HUDEP-2 (cell line): ENCODE results near the gene CCDC154.
A peak's percentile ranks its signal among the peaks of the same experiment; 100 is the strongest.
"Not testable (repeated sequence)": the region's sequence is repeated elsewhere in the genome, so short reads cannot be mapped to it uniquely, and the experiment has no call there.

Source experiments
- DNase-seq, 76 experiments: peaks; one replicate each; lab custom pipeline; 2025; ENCODE audit not compliant: unreplicated experiment in 76 of 76; lab: John Stamatoyannopoulos, UW

The CCDC154 gene

DNA sequence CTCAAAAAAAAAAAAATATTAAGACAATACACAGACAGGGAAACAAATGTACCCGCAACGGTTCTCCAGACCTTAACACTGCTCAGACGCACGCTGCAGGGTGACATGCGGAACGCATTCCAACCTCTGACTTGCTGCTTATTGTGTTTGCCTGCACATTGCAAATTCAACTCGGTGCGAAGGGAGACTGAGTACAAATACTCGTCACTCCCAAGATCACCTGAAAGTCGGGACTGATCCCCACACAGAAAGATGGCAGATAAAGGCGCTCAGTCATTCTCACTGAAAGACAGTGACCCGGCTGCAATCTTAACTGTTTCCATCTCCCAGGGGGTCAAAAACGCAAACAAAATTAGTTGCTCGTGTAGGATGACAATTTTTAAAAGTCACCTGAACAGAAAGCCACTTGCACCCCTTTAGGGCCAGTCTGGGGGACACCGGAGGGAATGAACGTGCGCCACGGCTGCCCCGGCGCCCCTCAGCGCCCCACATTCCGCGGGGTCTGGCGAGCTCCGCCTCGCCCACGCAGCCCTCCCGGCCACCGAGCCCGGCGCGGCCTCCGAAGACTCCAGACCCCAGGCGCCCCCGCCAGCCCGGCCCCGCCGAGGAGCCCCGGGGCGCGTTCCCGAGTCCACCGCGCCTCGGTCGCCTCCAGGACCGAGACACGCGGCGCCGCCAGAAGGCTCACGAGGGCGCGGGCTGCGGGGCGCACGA is 29.9 kb upstream of the CCDC154 start:
- DNase-seq, result peak in 1 of 76 experiments; percentile 10

DNA sequence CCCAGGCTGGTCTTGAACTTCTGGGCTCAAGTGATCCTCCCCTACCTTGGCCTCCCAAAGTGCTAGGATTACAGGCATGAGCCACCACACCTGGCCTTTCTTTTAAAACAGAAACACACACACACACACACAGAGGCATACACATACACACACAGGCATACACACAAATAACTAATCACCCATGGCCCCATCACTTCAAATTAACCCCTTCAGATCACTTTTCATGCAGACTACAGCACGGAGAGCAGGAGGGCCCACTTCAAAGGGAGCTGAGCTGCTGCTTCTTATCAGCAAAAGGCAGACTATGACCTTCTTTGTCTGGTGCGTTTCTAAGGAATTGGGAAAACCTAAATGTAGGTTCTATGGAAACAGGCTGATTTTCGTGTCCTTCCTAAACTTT is 28.6 kb upstream of the CCDC154 start:
- peak in 10 of 76 experiments; percentile 14 to 39 (median 18) for DNase-seq

DNA sequence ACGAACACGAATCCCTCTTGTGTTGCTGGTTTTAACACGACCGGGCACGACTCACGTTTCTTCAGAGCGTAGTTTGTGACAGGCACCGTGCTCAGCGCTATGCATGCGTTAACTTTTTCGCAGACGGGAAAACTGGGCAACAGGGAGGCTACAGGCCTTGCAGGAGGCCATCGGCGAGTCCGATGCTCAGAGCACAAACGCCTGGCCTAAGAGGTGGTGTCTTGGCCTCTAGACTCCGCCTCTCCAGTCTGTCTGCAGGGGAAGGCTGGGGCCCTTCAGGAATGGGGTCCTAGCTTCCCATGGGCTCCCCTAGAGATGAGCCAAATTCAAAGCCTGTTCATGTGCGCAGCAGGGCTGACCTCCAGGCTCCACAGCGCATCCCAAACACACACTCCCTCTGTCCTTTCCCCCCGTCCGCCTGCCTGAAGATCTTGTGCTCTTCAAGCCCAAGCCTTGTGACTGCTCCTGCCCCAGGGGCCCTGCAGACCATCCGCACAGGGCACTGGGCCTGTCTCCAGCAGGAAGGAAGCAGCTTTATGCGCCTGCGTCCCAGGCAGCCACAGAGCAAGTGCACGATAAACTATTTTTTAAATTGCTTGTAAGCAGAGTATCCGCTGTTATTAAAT is 27.3 kb upstream of the CCDC154 start:
- no peak for DNase-seq

DNA sequence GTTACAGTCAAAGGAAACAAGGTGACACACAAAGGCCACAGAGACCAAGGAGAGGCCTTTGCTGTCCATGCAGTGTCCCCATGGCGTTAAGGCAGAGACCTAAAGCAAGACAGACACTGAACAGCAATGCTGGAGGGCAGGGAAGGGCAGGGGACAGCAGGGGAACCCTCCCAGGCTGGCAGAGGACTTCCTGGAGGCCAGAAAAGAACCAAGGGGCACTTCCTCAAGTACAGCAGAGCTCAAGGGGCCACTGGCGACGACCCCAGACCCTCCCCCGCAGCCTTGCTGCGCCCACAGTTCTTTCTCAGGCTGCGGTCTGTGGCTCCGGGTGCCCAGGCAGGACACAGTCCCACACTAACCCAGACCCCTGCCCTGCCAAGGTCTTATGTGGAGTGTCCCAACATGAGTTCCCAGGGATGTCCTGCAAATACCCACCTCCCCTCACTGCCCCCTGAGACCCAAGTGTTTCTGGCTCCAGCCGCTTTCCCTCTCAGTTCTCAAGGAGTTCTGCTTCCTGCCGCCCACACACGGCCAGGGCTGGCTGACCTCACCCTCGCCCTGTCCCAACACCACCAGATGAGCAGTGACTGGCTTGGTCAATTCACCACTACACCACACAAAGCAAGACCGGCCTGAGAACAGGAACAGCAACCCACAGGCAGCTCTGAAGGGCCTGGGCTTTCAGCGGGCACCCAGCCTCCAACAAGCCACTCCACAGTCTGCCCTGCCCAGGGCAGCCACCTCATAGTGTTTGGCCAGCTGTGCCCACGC is 26.3 kb upstream of the CCDC154 start:
- peak in 6 of 76 experiments; percentile 4 to 37 (median 24) for DNase-seq

DNA sequence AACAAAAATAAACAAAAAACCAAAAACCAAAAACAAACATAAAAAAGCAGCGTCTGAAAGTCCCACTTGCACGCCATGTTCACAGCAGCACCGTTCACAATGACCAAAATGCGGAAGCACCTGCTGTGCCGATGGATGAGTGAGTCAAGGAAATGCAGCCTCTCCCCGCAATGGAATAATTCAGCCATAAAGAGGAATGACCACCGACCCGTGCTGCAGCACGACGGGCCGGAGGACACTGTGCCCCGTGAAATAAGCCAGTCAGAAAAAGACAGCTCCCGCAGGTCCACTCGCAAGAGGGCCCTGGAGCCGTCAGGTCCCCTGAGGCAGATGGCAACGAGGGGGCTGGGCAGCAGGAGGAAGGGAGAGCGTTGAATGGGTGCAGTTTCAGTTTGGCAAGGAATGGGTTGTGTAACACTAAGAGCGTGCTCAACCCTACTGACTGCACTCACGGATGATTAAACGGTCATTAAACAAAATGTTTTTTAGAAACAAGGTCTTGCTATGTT is 25.4 kb upstream of the CCDC154 start:
- DNase-seq, result no peak

DNA sequence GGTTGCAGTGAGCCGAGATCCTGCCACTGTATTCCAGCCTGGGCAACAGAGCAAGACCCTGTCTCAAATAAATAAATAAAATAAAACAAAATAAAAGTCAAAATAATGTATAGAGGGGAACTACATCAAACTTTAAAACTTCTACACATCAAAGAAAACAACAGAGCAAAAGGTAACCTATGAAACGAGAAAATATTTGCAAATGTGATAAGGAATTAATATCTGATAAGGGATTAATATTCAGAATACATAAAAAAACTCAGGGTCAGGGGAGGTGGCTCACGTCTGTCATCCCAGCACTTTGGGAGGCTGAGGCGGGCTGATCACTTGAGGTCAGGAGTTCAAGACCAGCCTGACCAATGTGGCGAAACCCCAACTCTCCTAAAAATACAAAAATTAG is 24.8 kb upstream of the CCDC154 start:
- DNase-seq, result not testable (repeated sequence)

DNA sequence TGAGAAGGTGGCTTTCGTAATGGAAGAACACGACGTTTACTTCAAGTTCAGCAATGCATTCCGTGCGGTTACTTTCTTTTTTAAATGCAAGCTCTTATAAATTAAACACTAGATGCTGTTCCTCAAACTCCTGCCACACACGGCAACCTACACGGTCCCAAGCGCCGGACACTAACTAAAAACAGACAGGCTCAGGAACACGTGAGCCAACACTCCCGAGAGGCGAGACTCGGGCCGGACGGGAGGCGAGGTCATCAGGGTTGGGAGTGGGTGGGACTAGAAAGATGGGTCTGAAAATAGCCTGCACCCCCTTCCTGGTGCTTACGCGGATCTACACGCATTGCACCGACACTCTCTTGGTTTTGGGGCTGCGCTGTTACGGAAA is 24.1 kb upstream of the CCDC154 start:
- no peak for DNase-seq

DNA sequence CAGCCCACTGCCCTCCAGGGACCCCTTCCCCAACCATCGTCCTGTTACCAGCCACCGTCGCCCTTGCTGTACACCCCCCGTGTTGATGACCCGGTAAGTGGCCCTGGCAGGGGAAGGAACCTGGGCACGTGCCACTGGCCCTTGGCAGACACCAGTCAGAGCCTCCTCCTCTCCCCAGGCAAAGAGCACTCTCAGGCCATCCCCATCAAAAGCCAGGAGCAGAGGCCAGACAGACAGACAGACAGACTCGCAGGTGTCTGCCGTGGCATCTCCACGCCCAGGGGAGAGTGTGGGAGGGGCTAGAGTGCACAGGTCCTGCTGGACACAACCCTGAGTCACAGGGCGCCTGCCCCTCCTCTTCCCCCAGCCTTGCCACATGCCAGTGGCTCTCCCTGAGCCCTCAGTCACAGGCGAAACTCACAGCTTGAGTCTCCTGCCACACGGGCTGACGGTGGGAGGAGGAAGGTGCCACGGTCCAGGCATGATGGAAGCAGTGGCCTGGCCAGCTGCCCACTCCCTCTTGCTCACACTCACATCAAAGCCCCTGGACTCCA is 22.7 kb upstream of the CCDC154 start:
- DNase-seq, result peak in 1 of 76 experiments; percentile 14

DNA sequence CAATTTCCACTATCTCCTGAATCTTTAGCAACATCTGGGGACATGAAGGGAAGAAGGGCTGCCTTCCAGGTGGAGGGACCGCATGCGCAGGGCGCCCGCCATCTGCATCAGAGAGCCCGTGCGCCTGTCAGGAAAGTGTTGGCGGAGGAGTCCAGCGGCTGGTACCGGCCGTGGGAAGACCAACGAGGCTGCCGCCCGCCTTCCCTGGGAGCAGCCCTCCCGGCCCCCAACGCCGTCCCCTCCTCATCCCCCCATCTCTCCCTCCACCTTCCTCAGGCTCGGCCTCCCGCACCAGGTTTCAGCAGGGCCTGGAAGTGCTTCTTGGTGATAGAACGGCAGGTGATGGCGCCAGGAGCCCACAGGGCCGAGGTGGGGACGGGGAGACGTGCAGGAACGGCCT is 21.7 kb upstream of the CCDC154 start:
- no peak for DNase-seq

DNA sequence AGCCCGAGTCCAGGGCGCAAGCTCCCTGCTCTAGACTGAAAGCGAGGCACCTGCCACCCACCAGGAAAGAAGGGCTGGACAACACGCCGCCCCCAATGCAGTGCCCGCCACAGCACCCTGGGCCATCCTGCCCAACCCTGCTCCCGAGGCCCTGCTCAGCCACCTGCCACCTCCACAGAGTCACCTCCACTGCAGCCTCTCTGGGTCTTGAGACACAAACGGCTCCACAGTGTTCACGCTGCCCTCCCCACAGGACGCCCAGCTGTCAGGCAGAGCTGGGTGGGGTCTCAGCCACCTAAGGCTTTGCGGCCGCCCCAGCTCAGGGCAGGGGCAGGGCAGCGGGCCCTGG is 21.2 kb upstream of the CCDC154 start:
- no peak for DNase-seq

DNA sequence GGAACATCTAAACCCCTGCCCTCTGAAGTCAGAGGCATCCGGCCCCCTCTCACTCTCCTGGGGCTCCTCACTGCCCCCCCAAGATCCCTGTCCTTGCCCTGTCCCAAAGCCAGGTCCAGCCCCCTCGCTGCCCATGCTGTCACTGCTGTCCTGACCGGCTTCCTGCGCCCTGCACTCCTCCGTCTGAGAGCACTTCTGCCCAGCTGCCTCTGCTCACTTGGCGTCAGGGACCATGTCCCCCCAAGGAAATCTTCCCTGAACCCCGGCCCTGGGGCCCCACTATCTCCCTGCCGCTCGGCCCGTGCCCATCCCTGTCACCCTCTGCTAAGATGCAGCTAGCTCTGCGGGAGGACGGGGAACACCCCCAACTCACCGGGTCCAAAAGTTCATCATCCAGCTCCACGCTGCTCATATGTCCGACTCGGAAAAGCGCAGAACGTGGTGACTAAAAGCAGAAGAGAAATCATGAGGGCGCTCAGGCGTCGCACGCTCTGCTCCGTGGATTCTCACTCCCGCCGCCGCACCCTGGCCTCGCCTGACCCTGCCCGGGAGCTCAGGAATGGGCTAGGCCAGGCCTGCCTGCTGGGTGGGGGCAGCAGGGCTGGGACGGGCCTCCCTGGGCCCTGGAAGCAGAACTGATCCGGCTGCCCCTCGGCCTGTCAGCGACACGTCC is 20.7 kb upstream of the CCDC154 start:
- DNase-seq, result no peak

DNA sequence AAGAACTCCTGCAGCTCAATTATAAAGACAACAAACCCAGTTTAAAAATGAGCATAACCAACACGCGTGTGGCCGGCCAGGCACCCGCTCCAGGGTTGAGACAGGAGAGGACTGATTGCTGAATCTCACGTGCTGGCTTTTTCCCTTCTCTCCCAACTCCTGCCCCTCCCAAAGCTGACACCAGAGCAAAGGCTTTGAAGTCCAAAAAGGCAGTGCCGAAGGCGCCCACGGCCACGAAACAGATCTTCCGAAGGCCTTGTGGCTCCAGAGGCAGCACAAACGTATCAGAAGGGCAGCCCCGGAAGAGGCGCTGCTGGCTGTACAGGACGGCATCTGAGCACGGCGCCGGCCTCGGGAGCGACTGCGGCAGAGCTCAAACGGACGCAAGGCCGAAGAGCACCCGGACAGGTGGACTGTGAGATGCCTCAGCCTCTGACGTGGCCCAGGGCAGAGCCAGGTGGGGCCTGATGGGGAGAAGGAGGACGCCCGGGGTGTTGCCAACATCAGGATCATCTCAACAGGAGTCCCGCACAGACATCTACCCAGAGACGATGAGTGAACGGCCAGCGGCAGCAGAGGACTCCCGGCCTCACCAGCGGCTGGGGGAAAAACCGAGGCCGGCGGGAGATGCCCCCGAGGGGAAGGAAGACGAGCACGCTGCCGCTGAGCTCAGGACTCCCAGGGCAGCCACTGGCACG is 20.0 kb upstream of the CCDC154 start:
- DNase-seq, result no peak

DNA sequence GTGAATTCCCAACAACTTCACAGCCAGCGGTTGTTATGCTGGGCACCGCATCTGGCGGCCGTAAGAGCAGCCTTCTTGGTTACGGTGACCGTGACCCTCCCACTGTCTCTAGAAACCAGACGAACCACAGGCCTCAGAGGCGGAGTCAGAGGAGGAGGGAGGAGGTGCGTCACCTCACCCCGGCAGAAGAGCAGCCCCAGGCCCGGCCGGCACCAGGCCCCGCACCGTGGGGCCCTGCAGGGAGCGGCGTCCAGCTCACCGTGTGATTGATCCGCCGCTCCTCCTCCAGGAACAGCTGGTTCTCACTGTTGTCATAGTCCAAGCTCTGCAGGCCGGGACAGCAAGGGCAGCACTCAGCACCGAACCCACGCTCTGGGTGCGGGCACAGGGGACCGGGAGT is 16.8 kb upstream of the CCDC154 start:
- no peak for DNase-seq

DNA sequence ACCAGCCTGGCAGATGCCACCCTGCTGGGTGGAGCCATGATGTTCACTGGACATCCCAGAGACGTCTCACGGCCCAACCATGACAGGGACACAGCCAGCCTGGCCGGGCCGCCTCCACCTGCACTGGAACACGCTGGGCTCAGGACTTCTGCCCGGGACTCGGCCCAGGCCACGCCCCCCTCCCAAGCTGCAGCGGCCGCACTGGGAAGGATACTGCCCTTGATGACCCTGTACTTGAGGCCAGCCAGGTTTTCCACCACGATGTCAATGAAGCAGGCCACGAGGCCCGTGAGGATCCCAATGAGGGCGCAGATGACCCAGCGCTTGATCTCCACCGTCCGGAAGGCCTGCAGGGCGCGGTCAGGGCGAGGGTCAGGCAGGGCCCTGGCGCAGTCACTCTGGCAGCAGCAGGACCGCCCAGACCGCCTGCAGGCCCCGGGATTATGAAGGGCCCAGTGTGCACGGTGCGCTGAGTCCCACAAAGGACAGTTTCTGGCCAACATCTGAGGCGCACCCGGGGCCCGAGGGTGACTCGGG is 16.3 kb upstream of the CCDC154 start:
- no peak for DNase-seq

DNA sequence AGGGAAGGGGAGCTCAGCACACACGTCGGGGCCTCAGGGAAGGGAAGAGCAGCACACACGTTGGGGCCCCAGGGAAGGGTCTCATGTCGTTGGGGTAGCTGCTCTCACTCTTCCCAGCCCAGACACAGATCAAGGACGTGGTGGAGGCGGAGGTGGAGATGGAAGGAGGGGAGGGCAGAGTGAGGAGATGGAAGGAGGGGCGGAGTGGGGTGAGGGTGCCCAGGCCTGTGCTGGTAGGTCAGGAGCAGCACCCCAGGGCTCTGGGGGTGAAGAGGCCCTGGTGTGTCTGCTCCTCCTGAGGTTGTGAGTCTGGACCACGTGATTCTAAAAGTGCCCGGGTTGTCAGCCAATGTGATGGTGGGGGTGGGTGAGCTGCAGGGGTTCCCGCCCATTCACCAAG is 15.6 kb upstream of the CCDC154 start:
- no peak for DNase-seq

DNA sequence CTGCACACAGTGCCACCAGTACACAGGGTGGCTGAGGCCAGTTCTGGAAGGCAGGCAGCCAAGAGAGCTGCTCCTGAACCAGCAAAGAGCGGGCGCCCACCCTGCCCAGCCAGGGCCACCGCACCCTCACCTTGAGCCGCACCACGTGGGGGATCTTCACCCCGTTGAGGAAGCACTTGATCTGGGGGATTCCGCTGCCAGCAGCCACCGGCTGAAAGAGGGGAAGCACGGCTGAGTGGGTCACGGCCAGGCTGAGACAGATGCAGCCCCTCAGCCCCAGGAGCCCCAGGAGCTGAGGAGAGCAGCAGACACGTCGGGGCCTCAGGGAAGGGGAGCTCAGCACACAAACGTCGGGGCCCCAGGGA is 14.6 kb upstream of the CCDC154 start:
- no peak for DNase-seq

DNA sequence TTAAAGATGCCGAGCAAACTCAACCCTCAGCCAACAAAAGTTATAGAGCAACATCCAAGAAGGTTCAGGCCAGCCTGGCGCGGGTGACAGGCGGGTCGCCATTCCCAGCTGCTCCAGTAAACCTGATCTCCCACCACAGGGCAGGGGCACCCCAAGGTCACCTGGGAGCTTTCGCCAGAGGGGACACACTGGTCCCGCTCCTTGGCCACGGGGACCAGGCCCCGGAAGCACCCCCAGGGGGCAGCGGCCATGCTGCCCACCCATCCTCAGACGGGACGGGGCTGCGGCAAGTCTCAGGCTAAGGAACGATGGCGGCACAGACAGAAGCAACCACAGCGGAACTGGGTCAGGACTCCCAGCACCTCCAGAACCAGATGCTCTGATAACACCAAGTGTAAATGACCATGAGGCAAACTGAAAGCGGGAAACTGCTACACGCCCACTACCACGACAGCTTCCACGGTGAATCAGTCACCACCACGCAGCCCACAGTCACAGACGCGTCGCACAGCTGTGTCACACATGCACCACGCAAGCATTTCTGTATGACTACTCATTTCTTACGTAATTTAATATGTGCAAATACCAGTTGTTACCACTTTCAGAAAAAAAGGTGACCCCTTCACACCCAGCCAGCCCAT is 14.1 kb upstream of the CCDC154 start:
- DNase-seq, result no peak

DNA sequence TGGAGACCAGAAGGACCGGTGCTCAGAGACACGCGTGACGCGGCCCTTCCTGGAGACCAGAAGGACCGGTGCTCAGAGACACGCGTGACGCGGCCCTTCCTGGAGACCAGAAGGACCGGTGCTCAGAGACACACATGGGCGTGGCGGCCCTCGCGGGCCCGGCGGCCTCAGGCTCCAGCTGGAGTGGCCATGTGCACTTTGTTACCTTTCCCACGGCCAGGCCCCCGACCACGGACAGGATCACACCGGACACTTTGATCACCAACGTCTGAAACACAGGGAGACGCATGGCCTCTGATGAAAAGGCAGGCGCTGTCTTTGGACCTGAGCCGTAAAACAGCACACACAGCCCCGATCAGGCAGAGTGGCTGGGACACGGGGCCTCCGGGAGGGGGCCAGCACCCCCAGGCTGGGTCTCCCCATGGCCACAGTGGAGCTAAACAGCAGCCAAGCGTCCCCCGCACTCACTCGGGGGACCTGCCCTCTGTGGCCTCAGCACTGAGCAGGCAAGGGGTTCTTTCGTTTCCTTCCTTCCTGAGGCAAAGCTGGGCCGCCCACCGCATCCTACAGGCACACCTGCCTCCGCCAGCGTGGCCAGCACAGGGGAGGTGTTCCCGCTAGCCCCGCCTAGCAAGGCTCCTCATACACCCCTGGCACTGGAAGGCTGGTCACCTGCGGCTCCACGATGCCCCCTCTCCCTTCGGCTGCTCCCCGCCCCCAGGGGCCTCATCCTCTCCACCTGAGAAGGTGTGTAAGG is 13.3 kb upstream of the CCDC154 start:
- DNase-seq, result no peak

DNA sequence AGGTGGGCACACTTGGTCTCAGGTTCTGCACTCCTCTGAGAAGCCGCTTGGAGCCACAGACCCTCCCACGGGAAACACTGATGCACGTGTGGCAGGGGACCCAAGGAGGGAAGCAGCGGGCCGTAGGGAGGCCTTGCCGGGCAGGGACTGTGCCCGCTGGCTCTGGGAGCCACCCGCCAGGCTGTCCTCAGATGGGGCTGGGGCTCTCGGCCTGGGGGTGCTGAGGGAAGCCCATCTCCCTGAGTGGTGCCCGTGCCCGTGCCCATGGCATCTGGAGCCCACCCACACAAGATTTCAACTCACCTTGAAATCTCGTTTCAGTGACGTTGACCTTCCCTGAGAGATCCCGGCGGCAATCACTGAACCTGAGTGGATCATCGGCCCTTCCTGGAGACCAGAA is 12.6 kb upstream of the CCDC154 start:
- DNase-seq, result no peak
